Thoracic aorta (tissue), 2 donors: ENCODE measurements around the gene NDUFA13. TPM values are rescaled to one million over a fixed set of nuclear protein-coding genes. Genes with fewer than 3 reads are reported as not detected.
A peak's percentile ranks its signal among the peaks of the same experiment; 100 is the strongest.

ENCODE experiments used
- ATAC-seq: fragments of 150-250 bp; one replicate; pipeline ENCODE4 v1.8.0; 2017; ENCODE audit warnings: low read depth; ENCODE audit not compliant: insufficient number of reproducible peaks, low FRiP score
- DNase-seq: peaks from one replicate; pipeline ENCODE4 v3.0.0-alpha.2; 2020; ENCODE audit warnings: low spot score
- H3K27ac ChIP-seq, 2 donors: fragments of 200-600 bp; sonication (generic); 1 replicate in 1 of 2; 2 replicates in 1 of 2; pipeline ENCODE4 v1.5.1; 2016; ENCODE audit warnings: mild to moderate bottlenecking in 2 of 2, moderate library complexity in 2 of 2
- H3K27me3 ChIP-seq: fragments of 200-600 bp; sonication (generic); replicated peaks from 2 replicates; pipeline ENCODE4 v1.6.0; 2016; ENCODE audit warnings: mild to moderate bottlenecking; ENCODE audit not compliant: insufficient read depth
- H3K36me3 ChIP-seq: fragments of 200-600 bp; sonication (generic); one replicate; pipeline ENCODE4 v1.5.1; 2016
- H3K4me1 ChIP-seq, 2 donors: fragments of 200-600 bp; sonication (generic); 1 replicate in 1 of 2; 2 replicates in 1 of 2; pipeline versions ENCODE4 v1.5.1 to v1.6.0; 2016; ENCODE audit warnings: low read depth in 2 of 2, mild to moderate bottlenecking in 1 of 2; ENCODE audit not compliant: control insufficient read depth in 1 of 2
- H3K4me3 ChIP-seq: fragments of 200-600 bp; sonication (generic); 2 replicates; pipeline ENCODE4 v1.5.1; 2016; ENCODE audit warnings: mild to moderate bottlenecking
- H3K9me3 ChIP-seq: fragments of 200-600 bp; sonication (generic); 2 replicates; pipeline ENCODE4 v1.5.1; 2016
- CTCF ChIP-seq: fragments of 200-600 bp; sonication (generic); IDR thresholded peaks from one replicate; pipeline ENCODE4 v1.5.1; 2019; ENCODE audit warnings: antibody characterized with exemption
- total RNA-seq, 2 donors: library from RNA; depleted of rRNA; stranded (reverse); fragments of >200 nt; gene quantifications; one replicate each; pipeline versions ENCODE4 v1.1.0 to v1.2.3, GENCODE V29; 2016

The NDUFA13 gene
- total RNA-seq, 2 donors from 2014 or later = 15.5 to 60.8 TPM

GRCh38 chr19:19554074-19555023 is 38.3 kb downstream of the NDUFA13 start:
- DNase-seq = no peak
- no peaks in the 10 kb centered on the region for H3K9me3 ChIP-seq

GRCh38 chr19:19558055-19558454 is 42.0 kb downstream of the NDUFA13 start:
- TF ChIP-seq CTCF = no peak
- ATAC-seq (no peak), DNase-seq (no peak)
- Histone ChIP-seq H3K4me1 (no peaks in the 10 kb centered on the region), H3K9me3 (no peaks in the 10 kb centered on the region), H3K27me3 (no peaks in the 10 kb centered on the region), H3K4me3 (no peak overlapping the region), H3K27ac (no peak overlapping the region), H3K36me3 (no peaks in the 10 kb centered on the region)

More at GRCh38 chr19:19554074-19555023, 38.3 kb downstream of the NDUFA13 start:
- Histone ChIP-seq H3K27ac (no peak overlapping the region), H3K36me3 (no peaks in the 10 kb centered on the region), H3K4me3 (no peak overlapping the region), H3K4me1 (no peaks in the 10 kb centered on the region), H3K27me3 (no peaks in the 10 kb centered on the region)
- no peak for ATAC-seq
- peak; percentile 59 for TF ChIP-seq CTCF

- TF ChIP-seq CTCF = no peak
- DNase-seq (no peak), ATAC-seq (no peak)
- Histone ChIP-seq H3K36me3 (no peaks in the 10 kb centered on the region), H3K4me1 (no peaks in the 10 kb centered on the region), H3K27me3 (no peaks in the 10 kb centered on the region), H3K9me3 (no peaks in the 10 kb centered on the region), H3K27ac (no peak overlapping the region), H3K4me3 (no peak overlapping the region)
Measured at GRCh38 chr19:19558636-19559035, 42.6 kb downstream of the NDUFA13 start.

GRCh38 chr19:19559931-19560330 is 43.9 kb downstream of the NDUFA13 start:
- ATAC-seq = no peak
- Histone ChIP-seq H3K27ac (no peak overlapping the region), H3K4me3 (no peak overlapping the region), H3K9me3 (no peaks in the 10 kb centered on the region), H3K27me3 (no peaks in the 10 kb centered on the region), H3K36me3 (no peaks in the 10 kb centered on the region), H3K4me1 (no peaks in the 10 kb centered on the region)
- DNase-seq = no peak
- no peak for TF ChIP-seq CTCF

- no peak for ATAC-seq
- H3K27ac ChIP-seq = no peak overlapping the region
- H3K4me3 ChIP-seq = no peak overlapping the region
- H3K4me1 ChIP-seq = no peaks in the 10 kb centered on the region
- H3K9me3 ChIP-seq = no peaks in the 10 kb centered on the region
- DNase-seq = no peak
- no peaks in the 10 kb centered on the region for H3K27me3 ChIP-seq
- no peaks in the 10 kb centered on the region for H3K36me3 ChIP-seq
- TF ChIP-seq CTCF = no peak
Measured at GRCh38 chr19:19561946-19562664, 46.1 kb downstream of the NDUFA13 start.
